ENCODE results near the gene PTPRM. TPM values are rescaled to one million over a fixed set of nuclear protein-coding genes. Genes with fewer than 3 reads are reported as not detected.

PTPRM gene
- polyA plus RNA-seq, 1 donor from 2014 or later = 126 TPM

DNA sequence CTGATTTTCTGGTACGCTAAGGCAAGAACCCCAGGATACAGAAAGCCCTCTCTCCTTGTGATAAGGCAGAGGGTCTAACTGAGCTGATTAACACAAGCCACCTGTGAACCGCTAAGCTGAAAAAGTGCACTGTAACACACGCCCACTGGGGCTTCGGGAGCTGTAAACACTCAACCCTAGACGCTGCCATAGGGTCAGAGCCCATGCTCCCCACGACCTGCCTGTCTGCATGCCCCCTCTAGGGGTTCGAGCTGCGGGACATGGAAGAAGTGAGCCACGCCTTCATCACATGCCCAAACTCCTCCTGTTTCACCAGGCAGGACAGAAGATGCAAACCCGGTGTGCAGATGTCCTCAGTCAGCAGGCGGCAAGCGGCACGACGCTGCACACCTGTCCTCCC lies 868.3 kb downstream of the PTPRM start:
- Histone ChIP-seq H3K4me3 (ENCODE audit: low read length) (no peak overlapping the region), H3K4me2 (ENCODE audit: low read length) (no peak overlapping the region), H3K9me2 (ENCODE audit: insufficient read depth, low read length) (no peaks in the 10 kb centered on the region), H3K9ac (ENCODE audit: low read length) (no peak overlapping the region), H3K36me3 (ENCODE audit: insufficient read depth, low read length) (no peaks in the 10 kb centered on the region), H3K9me3 (ENCODE audit: low read length) (peaks cover 5% of the 10 kb centered on the region), H2AFZ (ENCODE audit: low read depth, low read length) (no peak overlapping the region), H3K79me2 (replicated peaks; ENCODE audit: insufficient read depth, low read length) (no peaks in the 10 kb centered on the region), H3K27ac (ENCODE audit: low read length) (no peak overlapping the region), H3K27me3 (ENCODE audit: insufficient read depth, low read depth, low read length) (no peaks in the 10 kb centered on the region), H4K20me1 (ENCODE audit: insufficient read depth) (no peaks in the 10 kb centered on the region), H3F3A (ENCODE audit: insufficient read depth, low read length, poor library complexity, severe bottlenecking) (no peaks in the 10 kb centered on the region)
- TF ChIP-seq, protein P1, sequence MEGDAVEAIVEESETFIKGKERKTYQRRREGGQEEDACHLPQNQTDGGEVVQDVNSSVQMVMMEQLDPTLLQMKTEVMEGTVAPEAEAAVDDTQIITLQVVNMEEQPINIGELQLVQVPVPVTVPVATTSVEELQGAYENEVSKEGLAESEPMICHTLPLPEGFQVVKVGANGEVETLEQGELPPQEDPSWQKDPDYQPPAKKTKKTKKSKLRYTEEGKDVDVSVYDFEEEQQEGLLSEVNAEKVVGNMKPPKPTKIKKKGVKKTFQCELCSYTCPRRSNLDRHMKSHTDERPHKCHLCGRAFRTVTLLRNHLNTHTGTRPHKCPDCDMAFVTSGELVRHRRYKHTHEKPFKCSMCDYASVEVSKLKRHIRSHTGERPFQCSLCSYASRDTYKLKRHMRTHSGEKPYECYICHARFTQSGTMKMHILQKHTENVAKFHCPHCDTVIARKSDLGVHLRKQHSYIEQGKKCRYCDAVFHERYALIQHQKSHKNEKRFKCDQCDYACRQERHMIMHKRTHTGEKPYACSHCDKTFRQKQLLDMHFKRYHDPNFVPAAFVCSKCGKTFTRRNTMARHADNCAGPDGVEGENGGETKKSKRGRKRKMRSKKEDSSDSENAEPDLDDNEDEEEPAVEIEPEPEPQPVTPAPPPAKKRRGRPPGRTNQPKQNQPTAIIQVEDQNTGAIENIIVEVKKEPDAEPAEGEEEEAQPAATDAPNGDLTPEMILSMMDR (IDR thresholded peaks at IDR 0.05; ENCODE audit: poor library complexity, severe bottlenecking) = no peak
- TF ChIP-seq EZH2 (IDR thresholded peaks at IDR 0.05; ENCODE audit: borderline replicate concordance, insufficient read depth, low read length, poor library complexity, severe bottlenecking) = no peak
- TF ChIP-seq TAF1 (IDR thresholded peaks at IDR 0.05; ENCODE audit: low read depth) = no peak
- TF ChIP-seq, protein P2, sequence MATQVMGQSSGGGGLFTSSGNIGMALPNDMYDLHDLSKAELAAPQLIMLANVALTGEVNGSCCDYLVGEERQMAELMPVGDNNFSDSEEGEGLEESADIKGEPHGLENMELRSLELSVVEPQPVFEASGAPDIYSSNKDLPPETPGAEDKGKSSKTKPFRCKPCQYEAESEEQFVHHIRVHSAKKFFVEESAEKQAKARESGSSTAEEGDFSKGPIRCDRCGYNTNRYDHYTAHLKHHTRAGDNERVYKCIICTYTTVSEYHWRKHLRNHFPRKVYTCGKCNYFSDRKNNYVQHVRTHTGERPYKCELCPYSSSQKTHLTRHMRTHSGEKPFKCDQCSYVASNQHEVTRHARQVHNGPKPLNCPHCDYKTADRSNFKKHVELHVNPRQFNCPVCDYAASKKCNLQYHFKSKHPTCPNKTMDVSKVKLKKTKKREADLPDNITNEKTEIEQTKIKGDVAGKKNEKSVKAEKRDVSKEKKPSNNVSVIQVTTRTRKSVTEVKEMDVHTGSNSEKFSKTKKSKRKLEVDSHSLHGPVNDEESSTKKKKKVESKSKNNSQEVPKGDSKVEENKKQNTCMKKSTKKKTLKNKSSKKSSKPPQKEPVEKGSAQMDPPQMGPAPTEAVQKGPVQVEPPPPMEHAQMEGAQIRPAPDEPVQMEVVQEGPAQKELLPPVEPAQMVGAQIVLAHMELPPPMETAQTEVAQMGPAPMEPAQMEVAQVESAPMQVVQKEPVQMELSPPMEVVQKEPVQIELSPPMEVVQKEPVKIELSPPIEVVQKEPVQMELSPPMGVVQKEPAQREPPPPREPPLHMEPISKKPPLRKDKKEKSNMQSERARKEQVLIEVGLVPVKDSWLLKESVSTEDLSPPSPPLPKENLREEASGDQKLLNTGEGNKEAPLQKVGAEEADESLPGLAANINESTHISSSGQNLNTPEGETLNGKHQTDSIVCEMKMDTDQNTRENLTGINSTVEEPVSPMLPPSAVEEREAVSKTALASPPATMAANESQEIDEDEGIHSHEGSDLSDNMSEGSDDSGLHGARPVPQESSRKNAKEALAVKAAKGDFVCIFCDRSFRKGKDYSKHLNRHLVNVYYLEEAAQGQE (IDR thresholded peaks at IDR 0.05; ENCODE audit: borderline replicate concordance) = no peak
- TF ChIP-seq RAD21 (conservative IDR thresholded peaks at IDR 0.05) = no peak
- TF ChIP-seq SMC3 (conservative IDR thresholded peaks at IDR 0.05; ENCODE audit: poor library complexity) = no peak
- no peak for TF ChIP-seq EP300 (conservative IDR thresholded peaks at IDR 0.05; ENCODE audit: poor library complexity, severe bottlenecking)
- TF ChIP-seq MXI1 (conservative IDR thresholded peaks at IDR 0.05; ENCODE audit: poor library complexity, severe bottlenecking) = no peak
- TF ChIP-seq POLR2AphosphoS5 (IDR thresholded peaks at IDR 0.05) = no peak

DNA sequence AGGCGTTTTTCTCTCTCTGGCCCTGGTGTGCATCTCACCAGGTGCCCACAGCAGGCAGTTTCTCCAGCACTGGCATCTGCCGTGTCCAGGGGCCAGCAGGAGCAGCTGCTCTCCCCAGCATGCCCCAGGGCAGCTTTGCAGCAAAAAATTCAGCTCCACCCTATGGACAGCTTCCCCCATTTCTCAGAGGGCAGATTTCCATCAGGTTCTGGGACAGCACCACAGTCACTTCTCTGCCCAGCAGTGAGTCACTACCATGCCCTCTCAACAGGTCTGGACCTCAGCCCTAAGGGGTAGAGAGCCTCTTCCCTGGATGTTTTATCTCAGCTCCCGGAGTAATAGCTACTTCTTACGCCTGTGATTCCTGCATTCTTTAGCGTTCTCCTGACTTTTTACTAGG lies 871.9 kb downstream of the PTPRM start:
- H3K9ac ChIP-seq (ENCODE audit: low read length) = no peak overlapping the region
- H4K20me1 ChIP-seq (ENCODE audit: insufficient read depth) = no peaks in the 10 kb centered on the region
- TF ChIP-seq, protein P1 (IDR thresholded peaks at IDR 0.05; ENCODE audit: poor library complexity, severe bottlenecking) = no peak
- TF ChIP-seq EP300 (conservative IDR thresholded peaks at IDR 0.05; ENCODE audit: poor library complexity, severe bottlenecking) (no peak), RAD21 (conservative IDR thresholded peaks at IDR 0.05) (no peak), MXI1 (conservative IDR thresholded peaks at IDR 0.05; ENCODE audit: poor library complexity, severe bottlenecking) (no peak), TAF1 (IDR thresholded peaks at IDR 0.05; ENCODE audit: low read depth) (no peak), EZH2 (IDR thresholded peaks at IDR 0.05; ENCODE audit: borderline replicate concordance, insufficient read depth, low read length, poor library complexity, severe bottlenecking) (no peak), POLR2AphosphoS5 (IDR thresholded peaks at IDR 0.05) (no peak), SMC3 (conservative IDR thresholded peaks at IDR 0.05; ENCODE audit: poor library complexity) (no peak)
- TF ChIP-seq, protein P2 (IDR thresholded peaks at IDR 0.05; ENCODE audit: borderline replicate concordance) = no peak
- no peaks in the 10 kb centered on the region for H3F3A ChIP-seq (ENCODE audit: insufficient read depth, low read length, poor library complexity, severe bottlenecking)
- no peak overlapping the region for H3K4me3 ChIP-seq (ENCODE audit: low read length)
- H3K27ac ChIP-seq (ENCODE audit: low read length) = no peak overlapping the region
- H3K27me3 ChIP-seq (ENCODE audit: insufficient read depth, low read depth, low read length) = no peaks in the 10 kb centered on the region
- H3K9me3 ChIP-seq (ENCODE audit: low read length) = no peaks in the 10 kb centered on the region
- H3K79me2 ChIP-seq (replicated peaks; ENCODE audit: insufficient read depth, low read length) = no peaks in the 10 kb centered on the region
- no peak overlapping the region for H2AFZ ChIP-seq (ENCODE audit: low read depth, low read length)
- H3K4me2 ChIP-seq (ENCODE audit: low read length) = no peak overlapping the region
- H3K36me3 ChIP-seq (ENCODE audit: insufficient read depth, low read length) = no peaks in the 10 kb centered on the region
- H3K9me2 ChIP-seq (ENCODE audit: insufficient read depth, low read length) = no peaks in the 10 kb centered on the region
